ENCODE results near the gene CLIP2.
A peak's percentile ranks its signal among the peaks of the same experiment; 100 is the strongest.
"Not testable (repeated sequence)": the region's sequence is repeated elsewhere in the genome, so short reads cannot be mapped to it uniquely, and the experiment has no call there.

The CLIP2 gene

DNA sequence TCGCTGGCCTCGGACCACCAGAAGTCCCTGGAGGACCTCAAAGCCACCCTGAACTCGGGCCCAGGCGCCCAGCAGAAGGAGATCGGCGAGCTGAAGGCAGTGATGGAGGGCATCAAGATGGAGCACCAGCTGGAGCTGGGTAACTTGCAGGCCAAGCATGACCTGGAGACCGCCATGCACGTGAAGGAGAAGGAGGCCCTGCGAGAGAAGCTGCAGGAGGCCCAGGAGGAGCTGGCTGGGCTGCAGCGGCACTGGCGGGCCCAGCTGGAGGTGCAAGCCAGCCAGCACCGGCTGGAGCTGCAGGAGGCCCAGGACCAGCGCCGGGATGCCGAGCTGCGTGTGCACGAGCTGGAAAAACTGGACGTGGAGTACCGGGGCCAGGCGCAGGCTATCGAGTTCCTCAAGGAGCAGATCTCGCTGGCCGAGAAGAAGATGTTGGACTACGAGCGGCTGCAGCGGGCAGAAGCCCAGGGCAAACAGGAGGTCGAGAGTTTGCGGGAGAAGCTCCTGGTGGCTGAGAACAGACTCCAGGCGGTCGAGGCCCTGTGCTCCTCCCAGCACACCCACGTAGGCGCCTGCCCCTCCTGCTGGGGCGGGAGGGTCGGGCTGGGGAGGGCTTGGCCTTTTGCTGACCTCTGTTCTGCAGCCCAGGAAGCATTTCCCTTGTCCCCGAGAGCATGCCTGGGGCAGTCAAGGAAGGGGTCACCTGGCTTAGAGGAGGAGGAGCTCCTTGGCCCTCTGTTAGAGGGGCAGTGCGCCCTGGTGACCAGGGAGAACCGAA, 87.2 kb downstream of the CLIP2 start:
- no peak for DNase-seq

DNA sequence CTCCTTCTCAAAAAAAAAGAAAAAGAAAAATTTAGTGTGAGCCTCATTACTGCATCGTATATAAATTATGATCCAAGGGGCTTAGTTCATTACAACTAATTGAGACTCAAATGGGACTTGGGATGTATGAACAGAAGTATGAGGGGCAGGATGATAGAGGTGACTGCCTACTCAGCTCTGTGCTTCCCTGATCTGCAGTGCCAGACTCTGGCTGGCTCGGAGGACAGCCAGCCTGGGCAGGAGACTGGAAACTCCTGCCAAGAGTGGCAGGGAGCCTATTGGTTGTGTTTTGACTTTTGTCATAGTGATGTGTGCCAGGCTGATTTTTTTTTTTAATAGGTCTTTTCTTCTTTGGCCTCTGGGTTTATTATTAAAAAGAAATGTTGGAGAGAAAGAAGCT, 90.7 kb downstream of the CLIP2 start:
- DNase-seq = peak; percentile 84

DNA sequence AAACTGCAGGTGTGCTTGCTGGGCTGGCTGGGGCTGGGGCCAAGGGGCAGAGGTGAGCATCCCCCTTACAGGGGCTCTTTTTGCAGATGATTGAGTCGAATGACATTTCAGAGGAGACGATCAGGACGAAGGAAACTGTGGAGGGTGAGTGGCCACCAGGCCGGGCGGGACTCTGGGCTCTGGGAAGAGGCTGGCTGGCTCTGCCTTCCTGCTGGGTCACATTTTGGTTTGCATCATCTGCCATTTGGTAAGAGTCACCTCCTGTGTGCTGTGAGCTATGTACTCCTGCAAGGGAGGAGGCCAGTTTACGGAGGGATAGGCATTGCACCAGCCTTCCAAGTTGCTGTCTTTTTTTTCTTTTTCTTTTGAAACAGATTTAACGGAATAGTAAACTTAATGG, 91.5 kb downstream of the CLIP2 start:
- DNase-seq = no peak

DNA sequence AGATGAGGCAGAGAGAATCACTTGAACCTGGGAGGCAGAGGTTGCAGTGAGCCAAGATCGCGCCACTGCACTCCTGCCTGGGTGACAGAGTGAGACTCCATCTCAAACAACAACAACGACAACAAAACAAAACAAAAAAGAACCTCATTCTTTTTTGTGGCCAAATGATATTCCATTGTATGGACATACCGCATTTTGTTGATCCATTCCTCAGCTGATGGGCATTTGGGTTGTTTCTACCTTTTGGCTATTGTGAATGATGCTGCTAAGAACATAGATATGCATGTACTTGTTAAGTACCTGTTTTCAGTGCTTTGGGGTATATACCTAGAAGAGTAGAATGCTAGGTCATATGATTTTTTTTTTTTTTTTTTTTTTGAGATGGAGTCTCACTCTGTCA, 94.9 kb downstream of the CLIP2 start:
- DNase-seq = not testable (repeated sequence)

DNA sequence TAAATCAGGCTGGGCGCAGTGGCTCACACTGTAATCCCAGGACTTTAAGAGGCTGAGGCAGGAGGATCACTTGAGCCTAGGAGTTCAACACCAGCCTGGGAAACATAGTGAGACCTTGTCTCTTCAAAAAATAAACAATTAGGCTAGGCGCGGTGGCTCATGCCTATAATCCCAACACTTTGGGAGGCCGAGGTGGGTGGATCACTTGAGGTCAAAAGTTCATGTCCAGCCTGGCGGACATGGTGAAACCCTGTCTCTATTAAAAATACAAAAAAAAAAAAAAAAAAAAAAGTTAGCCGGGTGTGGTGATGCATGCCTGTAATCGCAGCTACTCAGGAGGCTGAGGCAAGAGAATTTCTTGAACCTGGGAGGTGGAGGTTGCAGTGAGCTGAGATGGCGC, 95.6 kb downstream of the CLIP2 start:
- DNase-seq = not testable (repeated sequence)

DNA sequence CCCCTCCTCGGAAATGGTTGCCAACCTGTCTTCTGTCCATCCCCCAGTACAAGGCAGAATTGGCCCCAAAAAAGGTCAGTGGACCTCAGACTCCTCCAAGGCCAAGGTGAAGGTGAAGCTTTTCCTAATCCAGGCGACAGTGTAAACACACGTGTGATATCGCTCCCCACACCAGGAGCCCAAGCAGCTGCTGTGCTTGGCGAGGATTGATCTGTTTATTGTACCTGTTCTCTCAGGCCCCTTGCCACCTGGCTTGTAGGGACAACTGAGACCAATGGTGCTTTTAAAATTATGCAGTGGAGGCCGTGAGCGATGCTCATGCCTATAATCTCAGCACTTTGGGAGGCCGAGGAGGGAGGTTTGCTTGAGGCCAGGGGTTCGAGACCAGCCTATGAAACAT, 98.4 kb downstream of the CLIP2 start:
- no peak for DNase-seq

DNA sequence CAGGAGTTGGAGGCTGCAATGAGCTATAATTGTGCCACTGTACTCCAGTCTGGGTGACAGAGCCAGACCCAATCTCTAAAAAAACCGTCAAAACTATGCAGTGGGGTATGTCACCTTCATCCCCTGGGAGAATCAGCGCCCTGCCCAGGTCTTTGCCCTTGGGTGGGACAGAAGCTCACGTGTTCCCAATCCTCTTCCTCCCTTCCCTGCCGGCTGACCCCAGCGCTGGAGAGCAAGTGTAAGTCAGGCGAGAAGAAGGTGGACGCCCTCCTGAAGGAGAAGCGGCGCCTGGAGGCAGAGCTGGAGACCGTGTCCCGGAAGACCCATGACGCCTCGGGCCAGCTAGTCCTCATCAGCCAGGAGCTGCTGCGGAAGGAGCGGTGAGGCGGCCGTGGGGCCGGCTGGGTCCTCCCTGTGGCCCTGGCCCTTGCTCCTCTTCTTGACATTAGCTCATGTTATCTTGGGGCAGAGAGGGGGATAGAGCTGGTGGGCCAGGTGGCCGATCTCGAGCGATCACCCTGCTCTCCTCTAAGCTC, 99.7 kb downstream of the CLIP2 start:
- no peak for DNase-seq

DNA sequence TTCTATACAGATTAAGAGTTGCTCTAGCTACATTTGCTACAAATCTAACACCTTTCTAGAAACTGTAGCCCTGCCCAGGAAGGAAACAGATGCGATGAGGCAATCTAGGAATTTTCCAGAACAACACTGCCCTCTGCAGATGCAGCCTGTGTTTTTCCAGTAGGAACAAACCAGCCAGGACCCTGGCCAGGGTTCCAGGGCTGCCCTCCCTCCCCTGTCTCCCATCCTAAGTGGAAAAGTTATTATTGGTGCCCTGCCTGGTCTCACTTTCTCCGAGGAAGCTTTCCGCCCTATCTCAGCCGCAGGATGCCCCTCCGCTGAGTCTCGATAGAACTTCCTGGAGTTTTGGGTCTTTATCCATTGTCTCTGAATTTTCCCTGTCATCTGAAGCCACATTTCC, 104.5 kb downstream of the CLIP2 start:
- peak; percentile 45 for DNase-seq

DNA sequence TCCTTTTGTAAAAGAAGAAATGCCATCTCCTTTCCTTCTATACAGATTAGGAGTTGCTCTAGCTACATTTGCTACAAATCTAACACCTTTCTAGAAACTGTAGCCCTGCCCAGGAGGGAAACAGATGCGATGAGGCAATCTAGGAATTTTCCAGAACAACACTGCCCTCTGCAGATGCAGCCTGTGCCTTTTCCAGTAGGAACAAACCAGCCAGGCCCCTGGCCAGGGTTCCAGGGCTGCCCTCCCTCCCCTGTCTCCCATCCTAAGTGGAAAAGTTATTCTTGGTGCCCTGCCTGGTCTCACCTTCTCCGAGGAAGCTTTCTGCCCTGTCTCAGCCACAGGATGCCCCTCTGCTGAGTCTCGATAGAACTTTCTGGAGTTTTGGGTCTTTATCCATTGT, 105.4 kb downstream of the CLIP2 start:
- DNase-seq = peak; percentile 12

DNA sequence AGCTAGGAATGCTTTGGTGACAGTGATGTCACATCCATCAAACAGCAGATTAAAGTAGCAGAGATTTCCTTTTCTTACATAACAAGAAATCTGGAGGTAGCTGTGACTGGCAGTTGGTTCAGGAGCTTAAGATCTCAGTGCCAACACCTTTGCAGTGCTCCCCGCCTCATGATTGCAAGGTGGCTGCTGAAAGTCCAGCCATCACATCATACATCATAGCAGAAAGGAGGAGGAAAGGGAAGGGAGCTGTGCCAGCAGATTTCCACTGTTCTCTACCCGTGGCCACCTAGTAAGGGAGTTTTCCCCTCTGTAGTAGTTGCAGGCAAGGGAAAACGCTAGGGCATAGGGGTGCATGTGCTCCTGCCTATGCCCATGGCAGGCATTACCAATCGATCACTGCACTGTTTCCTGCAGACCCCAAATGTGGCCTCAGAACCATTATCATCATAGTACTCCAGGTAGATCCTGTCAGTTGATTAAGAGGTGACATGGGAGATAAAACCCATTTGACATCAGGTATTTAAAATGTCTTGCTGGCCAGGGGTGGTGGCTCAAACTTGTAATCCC, 106.6 kb downstream of the CLIP2 start:
- no peak for DNase-seq

DNA sequence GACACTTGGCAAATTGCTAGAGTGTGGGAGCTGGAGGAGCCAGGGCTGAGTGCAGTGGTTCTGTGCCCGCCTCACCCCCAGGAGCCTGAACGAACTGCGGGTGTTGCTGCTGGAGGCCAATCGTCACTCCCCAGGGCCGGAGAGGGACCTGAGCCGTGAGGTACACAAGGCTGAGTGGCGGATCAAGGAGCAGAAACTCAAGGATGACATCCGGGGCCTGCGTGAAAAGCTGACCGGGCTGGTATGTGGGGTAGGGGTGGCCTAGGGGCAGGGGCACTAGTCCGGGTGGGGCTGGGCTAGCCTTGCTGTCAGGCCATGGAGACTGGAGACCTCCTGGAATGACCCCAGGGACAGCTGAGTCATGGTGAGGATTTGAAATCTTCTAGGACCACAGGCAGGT, 107.8 kb downstream of the CLIP2 start:
- no peak for DNase-seq

DNA sequence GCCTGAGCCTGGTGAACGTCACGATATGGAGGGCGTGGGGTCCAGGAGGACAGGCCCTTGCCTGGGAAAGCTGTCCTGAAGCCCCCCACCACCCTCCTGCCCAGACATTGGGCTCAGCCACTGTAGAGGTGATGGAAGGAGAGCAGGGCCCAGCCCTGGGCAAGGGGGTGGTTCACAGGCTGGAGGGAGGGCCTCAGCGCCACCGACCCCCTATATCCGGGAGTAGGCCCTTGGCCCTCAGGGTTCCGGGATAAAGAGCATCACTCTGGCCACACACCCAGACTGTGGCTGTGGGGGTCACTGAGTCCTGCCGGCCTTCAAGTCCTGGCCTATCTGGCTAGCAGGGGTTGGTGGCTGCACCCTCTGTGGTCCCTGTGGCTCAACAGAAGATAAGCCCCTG, 109.2 kb downstream of the CLIP2 start:
- DNase-seq = no peak

DNA sequence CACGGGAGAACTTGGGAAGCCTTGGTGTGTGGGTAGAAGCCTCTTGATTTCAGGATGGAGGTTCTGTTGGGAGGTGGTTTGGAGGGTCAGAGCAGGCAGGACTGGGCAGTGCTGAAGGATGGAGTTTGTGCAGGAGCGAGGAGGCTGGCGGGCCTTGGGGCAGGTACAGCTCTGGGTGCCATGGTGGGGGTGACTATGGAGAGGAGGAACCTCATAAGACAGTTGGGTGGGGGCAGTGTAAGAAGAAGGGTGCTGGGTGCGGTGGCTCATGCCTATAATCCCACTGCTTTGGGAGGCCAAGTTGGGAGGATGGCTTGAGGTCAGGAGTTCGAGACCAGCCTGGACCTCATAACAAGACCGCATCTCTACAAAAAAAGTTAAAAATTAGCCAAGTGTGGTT, 109.8 kb downstream of the CLIP2 start:
- no peak for DNase-seq

DNA sequence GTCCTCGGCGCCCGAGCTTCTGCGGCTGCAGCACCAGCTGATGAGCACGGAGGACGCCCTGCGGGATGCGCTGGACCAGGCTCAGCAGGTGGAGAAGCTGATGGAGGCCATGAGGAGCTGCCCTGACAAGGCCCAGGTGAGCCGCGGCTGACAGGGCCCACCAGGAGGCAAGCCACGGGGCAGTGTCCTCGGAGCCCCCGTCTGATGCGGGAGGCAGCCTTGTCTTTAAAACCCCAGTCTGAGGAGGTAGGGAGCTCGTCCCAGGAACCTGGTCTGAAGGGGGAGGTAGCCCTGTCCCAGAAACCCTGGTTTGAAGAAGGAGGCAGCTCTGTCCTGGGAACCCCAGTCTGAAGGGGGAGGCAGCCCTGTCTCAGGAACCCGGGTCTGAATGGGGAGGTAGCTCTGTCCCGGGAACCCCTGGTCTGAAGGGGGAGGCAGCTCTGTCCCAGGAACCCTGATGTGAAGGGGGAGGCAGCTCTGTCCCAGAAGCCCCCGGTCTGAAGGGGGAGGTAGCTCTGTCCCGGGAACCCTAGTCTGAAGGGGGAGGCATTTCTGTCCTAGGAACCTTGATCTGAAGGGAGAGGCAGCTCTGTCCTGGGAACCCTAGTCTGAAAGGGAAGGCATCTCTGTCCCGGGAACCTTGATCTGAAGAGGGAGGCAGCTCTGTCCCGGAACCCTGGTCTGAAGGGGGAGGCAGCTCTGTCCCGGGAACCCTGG, 111.4 kb downstream of the CLIP2 start:
- DNase-seq = no peak

DNA sequence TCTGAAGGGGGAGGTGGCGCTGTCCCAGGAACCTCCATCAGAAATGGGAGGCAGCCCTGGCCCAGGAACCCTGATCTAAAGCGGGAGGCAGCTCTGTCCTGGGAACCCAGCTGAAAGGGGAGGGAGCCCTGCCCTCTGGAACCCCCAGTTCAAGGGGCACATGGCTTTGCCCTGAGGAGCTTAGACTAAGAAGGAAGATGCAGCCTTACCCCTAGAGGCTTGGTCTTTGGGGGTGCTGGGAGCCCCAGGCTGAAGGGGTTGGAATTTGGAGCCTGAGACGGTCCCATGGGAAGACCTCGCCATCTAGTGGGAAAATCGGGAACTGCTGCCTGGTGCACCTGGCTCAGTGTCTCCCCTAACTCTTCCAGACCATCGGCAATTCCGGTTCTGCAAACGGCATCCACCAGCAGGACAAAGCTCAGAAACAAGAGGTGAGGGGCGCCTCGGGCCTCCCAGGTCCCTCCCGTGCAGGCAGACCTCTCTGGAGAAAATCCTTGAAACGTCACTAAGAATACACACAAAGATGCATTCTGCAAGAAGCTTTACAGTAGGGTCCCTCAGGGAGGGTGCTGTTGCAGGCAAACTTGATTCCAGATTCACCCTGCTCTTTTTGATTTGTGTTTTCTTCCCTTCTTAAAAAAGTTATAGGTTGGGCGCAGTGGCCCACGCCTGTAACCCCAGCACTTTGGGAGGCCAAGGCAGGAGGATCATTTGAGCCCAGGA, 112.1 kb downstream of the CLIP2 start:
- peak; percentile 63 for DNase-seq

DNA sequence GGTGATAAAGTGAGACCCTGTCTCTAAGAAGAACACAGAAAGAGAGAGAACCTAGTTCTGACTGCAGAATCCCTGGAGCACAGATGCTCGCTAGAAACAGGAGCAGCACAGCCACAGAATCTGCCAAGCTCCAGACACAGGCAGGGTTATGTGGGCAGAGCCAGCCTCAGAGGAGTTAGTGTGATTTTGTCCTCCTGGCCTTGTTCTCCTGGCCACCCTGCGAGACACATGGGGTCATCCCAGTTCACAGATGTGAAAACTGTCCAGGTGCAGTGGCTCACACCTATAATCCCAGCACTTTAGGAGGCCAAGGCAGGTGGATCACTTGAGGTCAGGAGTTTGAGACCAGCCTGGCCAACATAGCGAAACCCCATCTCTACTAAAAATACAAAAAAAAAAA, 113.5 kb downstream of the CLIP2 start:
- DNase-seq = not testable (repeated sequence)

DNA sequence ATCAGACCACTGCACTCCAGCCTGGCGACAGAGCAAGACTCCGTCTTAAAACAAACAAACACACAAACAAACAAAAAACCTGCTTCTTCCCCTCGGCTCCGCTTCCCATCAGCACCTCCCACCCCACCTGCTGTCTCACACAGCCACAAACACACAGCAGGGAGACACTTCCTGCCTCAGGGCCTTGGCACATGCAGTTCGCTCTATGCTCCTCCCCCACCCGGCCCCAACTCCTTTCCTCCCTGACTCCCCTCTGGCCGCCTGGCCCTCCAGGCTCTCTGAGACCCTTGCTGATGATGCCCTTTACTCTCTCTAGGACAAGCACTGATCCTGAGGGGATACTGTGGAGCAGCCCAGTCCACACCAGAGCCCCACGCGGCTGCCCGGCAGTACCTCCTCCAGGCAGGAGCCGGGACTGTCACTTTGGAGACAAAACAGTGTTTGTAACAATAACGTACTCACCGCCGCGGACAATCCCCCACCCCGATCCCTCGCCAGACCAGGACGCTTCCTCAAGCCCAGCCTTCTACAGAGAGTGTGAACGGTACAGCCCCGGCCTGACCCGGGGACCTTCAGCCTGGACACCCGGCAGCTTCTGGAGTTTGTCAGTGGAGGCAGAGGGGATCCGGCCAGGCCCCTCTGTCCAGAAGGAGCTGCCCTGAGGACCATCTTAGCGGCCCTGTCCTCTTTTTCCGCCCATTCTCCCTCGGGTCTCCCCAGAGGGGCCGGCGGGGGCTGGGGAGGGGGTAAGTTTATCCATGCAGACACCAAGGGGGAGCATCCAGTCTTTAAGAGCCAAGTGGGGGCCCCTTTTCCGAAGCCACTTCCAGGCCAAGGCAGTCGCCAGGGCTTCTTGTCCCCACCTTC, 114.5 kb downstream of the CLIP2 start:
- no peak for DNase-seq

DNA sequence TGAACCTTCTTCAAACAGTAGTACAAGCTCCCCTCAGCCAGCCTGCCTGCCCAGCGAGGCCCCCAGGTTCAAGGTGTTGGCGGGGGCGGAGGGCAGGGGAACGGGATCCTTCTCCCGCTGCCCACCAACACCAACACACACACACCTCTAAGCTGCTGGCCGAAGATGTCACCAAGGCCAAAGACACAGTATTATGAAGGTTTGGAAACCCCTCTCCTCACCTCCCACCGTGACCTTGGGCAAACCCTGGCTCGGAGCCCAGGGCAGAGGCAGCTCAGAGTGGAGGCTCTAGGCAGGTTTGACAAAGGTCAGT, 115.1 kb downstream of the CLIP2 start:
- DNase-seq = no peak

DNA sequence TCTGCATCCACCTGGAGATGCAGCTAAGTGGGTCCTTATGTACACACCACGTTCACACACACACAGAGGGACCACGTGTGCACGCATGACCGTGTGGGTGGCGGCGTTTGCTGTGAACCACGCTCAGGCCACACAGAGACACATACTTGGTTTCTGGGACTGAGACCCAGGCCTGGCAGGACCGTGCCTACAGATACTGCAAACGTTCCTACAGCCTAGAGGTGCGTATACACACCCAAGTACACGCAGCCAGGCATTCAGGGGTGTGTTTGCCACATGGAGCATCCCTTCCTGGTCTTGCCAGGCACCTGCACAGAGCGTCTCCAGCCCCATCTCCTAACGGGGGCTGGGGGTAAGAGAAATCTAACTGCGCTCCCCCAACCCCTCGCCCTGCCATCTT, 115.5 kb downstream of the CLIP2 start:
- DNase-seq = no peak

DNA sequence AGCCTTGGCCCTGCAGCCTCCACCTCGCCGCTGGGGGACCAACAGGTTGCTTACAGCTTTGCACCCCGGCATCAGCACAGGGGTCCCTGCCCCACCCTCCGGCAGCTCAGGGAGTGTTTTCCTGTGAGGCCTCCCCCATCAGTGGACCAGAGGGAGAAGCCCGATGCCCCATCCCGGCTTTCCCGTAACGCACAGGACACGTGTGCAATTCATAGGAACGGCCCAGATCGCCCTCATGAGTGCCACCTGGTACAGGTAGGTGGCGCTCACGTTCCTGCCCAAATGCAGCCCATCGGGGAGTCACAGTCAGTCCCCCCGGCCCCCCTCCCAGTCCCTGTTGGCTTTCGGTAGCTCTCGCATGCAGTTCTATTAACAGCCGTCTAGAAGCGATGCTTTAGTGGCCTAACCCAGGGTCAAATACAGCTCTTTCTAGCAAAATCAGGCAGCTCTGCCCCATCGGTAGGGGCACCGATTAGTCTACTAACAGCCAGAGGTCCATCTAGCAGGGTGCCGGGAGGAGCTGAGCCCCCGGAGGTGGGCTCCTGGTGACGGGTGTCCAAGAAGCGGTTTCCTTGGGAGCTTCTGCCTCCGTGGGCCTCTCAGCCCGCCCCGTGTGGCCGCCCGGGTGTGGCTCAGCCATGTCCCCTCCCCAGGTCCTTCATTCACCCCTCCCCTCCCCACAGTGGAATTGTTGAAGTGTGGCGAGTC, 116.1 kb downstream of the CLIP2 start:
- DNase-seq = peak; percentile 77

DNA sequence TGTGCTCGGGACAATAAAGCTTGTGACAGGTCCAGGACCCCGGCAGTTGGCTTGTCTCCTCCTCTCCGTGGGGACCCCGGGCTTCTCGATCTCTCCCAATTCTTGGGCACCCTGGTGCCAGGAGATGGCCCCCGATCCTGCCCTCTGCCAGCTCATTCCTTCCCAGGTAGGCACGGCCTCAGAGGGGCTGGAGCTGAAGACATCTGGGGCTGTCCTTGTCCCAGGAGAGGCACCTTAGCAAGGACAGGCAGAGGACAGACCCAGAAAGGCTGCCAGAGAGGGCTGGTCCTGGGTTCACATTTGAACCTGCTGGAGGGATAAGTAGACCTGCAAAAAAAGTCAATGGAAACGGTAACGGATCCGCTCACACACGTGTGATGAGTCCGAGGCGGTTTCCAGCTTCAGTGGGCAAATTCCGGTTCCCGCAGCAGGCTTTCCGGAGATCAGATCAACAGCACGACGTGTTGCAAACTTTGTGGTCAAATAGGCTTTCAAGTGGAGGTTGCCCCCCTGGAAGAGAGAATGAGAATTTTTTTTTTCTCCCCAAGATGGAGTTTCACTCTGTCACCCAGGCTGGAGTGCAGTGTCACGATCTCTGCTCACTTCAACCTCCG, 116.8 kb downstream of the CLIP2 start:
- no peak for DNase-seq
